Naive thymus-derived CD8-positive, alpha-beta T cell (primary cell): ENCODE data around the gene EFCAB13. TPM values are rescaled to one million over a fixed set of nuclear protein-coding genes. Genes with fewer than 3 reads are reported as not detected.

Source experiments
- ATAC-seq, 2 donors: fragments of 150-1000 bp; cut with Tn5 transposase in 1 of 2; sonication (Bioruptor Pico), chemical (Tn5 transposase) in 1 of 2; 1 replicate in 1 of 2; 2 replicates in 1 of 2; pipeline ENCODE4 v1.10.0; 2021; ENCODE audit warnings: mild to moderate bottlenecking in 2 of 2, moderate library complexity in 2 of 2
- POLR2A ChIA-PET: fragments of 350-600 bp; sonication (Branson Sonifier 250); formaldehyde crosslinking; loops from one replicate; lab custom pipeline; 2021; ENCODE audit warnings: antibody characterized with exemption; lab: Charles Lee
- DNase-seq, 10 donors: peaks; one replicate each; pipeline versions ENCODE4 v3.0.0 to v3.0.0-alpha.2; 2020 to 2022
- H3K27ac Mint-ChIP-seq, 10 donors: one replicate each; pipeline ENCODE4 v1.8.0; 2020 to 2022; ENCODE audit warnings: mild to moderate bottlenecking in 10 of 10, mixed read lengths in 10 of 10, moderate library complexity in 4 of 10, inconsistent platforms in 1 of 10
- H3K27me3 Mint-ChIP-seq, 5 donors: one replicate each; pipeline ENCODE4 v1.8.0; 2021 to 2022; ENCODE audit warnings: mixed read lengths in 5 of 5
- H3K36me3 Mint-ChIP-seq, 3 donors: one replicate each; pipeline ENCODE4 v1.8.0; 2020 to 2022; ENCODE audit warnings: mixed read lengths in 3 of 3, mild to moderate bottlenecking in 2 of 3, inconsistent platforms in 1 of 3
- H3K4me1 Mint-ChIP-seq, 4 donors: one replicate each; pipeline ENCODE4 v1.8.0; 2021 to 2022; ENCODE audit warnings: mixed read lengths in 4 of 4
- H3K4me3 Mint-ChIP-seq, 10 donors: one replicate each; pipeline ENCODE4 v1.8.0; 2020 to 2022; ENCODE audit warnings: mild to moderate bottlenecking in 10 of 10, mixed read lengths in 10 of 10, moderate library complexity in 6 of 10, inconsistent platforms in 1 of 10
- H3K9me3 Mint-ChIP-seq, 9 donors: one replicate each; pipeline ENCODE4 v1.8.0; 2020 to 2022; ENCODE audit warnings: mixed read lengths in 9 of 9, mild to moderate bottlenecking in 3 of 9, inconsistent platforms in 1 of 9, moderate library complexity in 1 of 9
- polyA plus RNA-seq, 3 donors: library from polyadenylated mRNA; unstranded; fragments of 300-500 nt; fragmentation: Illumina TruSeq; gene quantifications; one replicate each; pipeline ENCODE4 v1.2.3, GENCODE V29; 2021
- total RNA-seq, 8 experiments: library from RNA in 2 of 8; stranded (reverse) in 2 of 8; gene quantifications; one replicate each; pipeline ENCODE4 v1.2.3 and lab custom pipeline; 2021 to 2026

Gene EFCAB13, protein sequence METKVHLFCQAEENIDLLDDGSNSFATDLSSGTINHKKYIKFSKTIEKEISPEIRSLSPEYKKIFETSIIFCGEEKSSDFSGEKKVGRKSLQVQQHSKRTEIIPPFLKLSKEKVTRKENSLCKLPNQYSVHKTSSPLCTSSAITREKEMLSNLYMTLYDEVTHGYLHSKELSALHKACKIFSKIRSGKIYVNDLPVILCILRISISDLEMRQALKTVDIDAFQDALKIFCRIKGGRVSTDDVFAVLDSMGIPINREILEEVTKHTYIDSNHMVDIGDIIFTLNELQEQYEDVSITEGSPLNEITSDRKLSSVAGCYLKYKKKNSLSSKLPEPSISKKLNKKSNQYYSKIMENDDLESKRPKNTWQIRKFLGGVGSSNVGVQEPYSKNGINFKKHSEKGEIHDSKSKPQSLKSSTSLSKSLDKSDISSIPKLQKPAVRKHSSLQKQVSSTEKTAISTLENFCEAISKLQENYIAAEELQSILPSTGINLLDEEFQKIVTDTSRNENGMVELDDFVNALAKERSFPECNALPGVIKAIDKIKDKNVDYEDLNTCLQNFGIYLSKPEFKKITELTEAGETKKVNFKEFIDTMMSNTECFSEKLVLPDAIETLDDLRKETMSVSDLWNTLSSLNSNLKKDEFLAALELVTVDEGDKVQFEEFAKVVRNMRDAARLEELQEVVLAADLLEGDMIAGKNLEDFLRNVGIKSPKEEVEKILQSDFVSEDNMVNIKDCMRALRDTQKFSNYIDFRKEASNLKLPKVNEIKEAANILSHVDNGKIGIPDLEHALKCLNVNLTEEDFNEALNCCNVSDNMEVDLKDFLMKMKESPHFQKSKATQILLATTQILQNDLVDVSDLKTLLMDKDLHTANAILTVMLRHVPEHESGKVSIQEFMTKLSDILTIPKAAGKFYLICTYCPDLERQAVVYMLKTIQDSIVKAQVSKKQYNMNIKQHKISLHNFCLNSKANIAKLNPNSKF
- total RNA-seq, result 10 to 100 TPM; 42.8 to 51.1 TPM
- 10 to 100 TPM in 2 of 3 donors, 1 to 10 TPM in 1; 3.6 to 11.8 (median 11.0) TPM for polyA plus RNA-seq
- total RNA-seq (lab: John Stamatoyannopoulos, UW), result 8.4 to 36.9 (median 20.9) reads per million in 6 experiments

DNA sequence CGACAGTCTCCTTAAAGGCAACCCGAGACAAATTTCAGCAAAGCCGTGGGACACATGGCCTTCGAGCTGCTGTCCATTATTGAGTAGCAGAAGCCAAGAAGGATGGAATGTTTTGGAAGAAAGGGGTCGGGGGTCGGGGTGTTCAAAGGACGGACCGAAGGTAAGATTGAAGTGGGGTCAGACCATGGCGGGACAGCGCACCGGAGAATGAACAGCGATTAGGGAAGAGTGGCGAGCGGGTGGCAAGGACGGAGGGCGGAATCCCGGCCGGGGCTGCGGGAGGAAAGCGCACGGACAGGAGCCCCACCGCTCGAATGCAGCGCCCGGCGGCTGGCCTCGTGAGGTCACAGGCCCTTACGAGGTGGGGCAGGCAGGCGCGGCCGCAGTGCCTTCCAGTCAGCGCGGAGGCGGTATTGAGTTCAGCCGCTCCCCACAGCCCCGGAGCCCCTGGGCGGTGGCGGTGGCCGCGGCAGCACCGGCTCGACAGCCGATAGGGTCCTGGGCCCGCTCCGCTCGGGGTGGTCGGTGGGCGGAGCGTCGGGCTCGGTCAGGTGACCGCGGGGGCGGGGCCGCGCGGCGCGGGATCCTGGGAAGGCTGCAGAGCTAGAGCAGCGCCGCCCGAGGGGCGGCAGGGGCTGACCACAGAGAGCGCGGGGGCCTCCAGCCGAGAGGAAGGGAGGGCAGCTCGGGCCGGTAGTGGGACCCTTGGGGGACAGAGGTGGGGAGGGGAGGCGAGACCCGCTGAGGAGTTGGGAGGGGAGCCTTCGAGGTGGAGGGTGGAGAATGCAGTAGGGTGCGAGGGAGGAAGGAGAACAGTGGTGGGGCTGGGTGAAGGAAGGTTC lies at the start of gene EFCAB13:
Gene EFCAB13 (plus strand): TSS at position 574 of the 842 bp plus-strand sequence. CDS start 4,399 bp downstream, outside the sequence.
- Mint-ChIP-seq H3K27me3 (no peaks in the 10 kb centered on the region), H3K4me3 (peak within 1 kb of the TSS; percentile 91 to 100 (median 98)), H3K36me3 (peaks cover 0 to 3% (median 0%) of the 10 kb centered on the region in 3 donors)

DNA sequence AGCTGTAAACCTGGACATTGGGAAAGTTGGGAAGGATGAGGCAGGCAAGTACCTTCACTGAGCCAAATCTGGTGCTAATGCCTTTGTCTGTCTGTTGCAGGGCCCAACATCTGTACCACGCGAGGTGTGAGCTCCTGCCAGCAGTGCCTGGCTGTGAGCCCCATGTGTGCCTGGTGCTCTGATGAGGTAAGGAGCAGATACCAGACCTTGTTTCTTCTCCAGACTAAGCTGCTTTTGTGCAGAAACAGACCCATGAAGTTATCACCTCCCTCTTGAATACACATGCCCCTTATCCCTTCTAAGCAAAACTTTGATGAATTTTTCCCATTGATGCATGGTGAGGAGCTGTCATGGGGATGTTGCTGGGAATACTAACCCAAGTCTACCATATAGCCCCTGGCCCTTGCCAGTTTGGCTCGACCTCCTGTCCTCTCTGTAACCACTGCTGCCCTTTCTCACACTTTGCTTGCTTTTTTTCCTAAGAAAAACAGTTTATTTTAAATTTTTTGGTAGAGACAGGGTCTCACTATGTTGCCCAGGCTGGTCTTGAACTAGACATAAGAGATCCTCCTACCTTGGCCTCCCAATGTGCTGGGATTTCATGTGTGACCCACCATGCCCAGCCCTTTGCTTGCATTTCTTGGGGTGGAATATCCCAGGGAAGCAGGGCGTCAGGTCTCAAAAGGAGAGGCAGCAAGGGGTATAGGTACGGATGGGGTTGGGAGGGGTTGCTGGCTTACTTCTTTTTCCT lies 49.3 kb upstream of the EFCAB13 start:
- peaks cover 0 to 5% (median 1%) of the 10 kb centered on the region in 9 donors for H3K9me3 Mint-ChIP-seq
- POLR2A ChIA-PET, result no interaction called here
- ATAC-seq (no peak), DNase-seq (no peak)
- peaks cover 0 to 18% (median 4%) of the 10 kb centered on the region in 5 donors for H3K27me3 Mint-ChIP-seq
- peaks cover 0 to 3% (median 0%) of the 10 kb centered on the region in 3 donors for H3K36me3 Mint-ChIP-seq
- peaks cover 0 to 26% (median 1%) of the 10 kb centered on the region in 4 donors for H3K4me1 Mint-ChIP-seq
- no peak overlapping the region for H3K27ac Mint-ChIP-seq
- H3K4me3 Mint-ChIP-seq, result no peak overlapping the region

More for the DNA sequence above, at the start of gene EFCAB13:
- POLR2A ChIA-PET, result interaction anchor here (0.6 to 1.9 kb wide), 10 partner anchors 8 to 1449 kb away, joined by 3 to 10 read pairs (median 4); partner anchors contain the start of genes KPNB1 and NFE2L1
- H3K4me1 Mint-ChIP-seq, result peaks cover 9 to 24% (median 20%) of the 10 kb centered on the region in 4 donors
- DNase-seq (peak; percentile 70 to 91 (median 78)), ATAC-seq (peak; percentile 83 to 88)
- peak within 1 kb of the TSS; percentile 91 to 100 (median 99) for H3K27ac Mint-ChIP-seq
- no peaks in the 10 kb centered on the region for H3K9me3 Mint-ChIP-seq

DNA sequence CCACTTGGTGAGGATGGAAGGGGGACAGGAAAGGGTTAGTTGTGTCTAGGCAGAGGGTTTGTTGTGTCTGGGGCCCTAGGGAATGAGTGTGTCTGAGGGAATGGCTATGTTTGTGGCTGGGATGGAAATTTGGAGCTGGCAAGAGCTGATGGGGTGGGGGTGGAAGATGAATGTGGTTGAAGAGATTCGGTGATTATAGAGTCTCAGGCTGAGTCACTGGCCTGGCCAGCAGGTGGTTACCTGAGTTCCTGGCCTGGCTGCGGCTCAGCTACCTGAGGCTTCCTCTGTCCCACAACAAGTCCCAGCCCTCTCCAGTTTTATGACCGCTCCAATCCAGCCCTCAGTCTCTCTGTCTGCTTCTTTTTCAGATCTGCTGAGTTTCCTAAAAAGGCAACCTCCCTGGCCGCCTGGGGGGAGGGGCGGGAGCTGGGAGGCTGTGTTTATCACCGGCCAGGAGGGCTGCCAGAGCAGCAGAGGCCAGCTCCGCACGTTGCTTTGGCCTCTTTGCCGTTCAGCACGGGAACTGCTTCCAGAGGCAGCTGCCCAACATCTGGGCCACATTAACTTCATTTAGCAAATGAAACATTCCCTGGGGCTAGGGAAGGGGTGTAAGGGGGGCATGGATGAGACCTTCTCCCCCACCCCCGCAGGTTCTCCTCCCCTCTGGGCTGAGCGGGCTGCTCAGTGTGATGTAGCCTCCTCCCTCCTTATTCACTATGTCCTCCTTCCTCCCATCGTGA lies 48.3 kb upstream of the EFCAB13 start:
- Mint-ChIP-seq H3K36me3 (no peaks in the 10 kb centered on the region), H3K4me3 (no peak overlapping the region), H3K4me1 (peaks cover 0 to 32% (median 1%) of the 10 kb centered on the region in 4 donors), H3K27ac (no peak overlapping the region), H3K9me3 (no peaks in the 10 kb centered on the region), H3K27me3 (peaks cover 0 to 18% (median 4%) of the 10 kb centered on the region in 5 donors)
- no peak for ATAC-seq
- no peak for DNase-seq
- POLR2A ChIA-PET, result no interaction called here

DNA sequence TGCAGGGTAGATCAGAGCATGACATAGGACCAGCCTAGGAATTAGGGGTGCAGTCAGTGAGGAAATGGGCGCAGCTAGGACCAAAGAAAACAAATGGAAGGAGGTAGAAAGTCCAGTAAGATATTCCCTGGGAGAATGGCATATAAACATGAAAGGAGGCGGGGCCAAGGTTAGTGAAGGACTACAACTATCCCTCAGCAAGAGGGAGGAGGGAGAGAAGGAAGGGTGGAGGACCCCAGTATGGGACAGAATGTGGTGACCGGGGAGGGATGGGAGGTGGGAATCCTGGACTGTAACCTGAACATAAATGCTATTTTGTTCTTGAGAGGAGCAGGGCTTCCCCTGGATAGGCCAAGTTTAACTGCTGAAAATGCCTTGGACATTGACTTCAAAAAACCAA lies 47.3 kb upstream of the EFCAB13 start:
- Mint-ChIP-seq H3K9me3 (no peaks in the 10 kb centered on the region), H3K4me1 (peaks cover 0 to 39% (median 1%) of the 10 kb centered on the region in 4 donors), H3K27me3 (peaks cover 0 to 18% (median 4%) of the 10 kb centered on the region in 5 donors), H3K4me3 (no peak overlapping the region), H3K36me3 (no peaks in the 10 kb centered on the region), H3K27ac (no peak overlapping the region)
- DNase-seq (no peak), ATAC-seq (no peak)
- POLR2A ChIA-PET, result no interaction called here

DNA sequence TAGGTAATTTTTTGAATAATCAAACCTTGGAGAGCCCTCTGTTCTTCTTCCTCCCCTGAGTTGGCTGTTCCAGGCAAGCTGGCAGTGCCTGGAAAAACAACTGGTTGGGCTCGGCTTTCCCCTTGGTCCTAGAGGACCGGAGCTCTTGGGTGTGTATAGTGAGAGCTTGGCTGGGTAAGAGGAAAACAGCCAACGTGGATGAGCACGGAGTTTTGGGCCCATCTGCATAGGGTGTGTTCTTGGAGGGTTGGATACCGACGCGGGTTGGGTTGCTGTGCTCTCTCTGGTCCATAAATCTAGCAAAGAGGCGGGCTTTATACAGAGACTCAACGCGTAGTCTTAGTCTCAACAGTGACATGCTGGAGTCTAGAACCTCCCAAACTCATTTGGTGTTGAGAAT lies 46.9 kb upstream of the EFCAB13 start:
- POLR2A ChIA-PET, result no interaction called here
- H3K27ac Mint-ChIP-seq, result no peak overlapping the region
- no peaks in the 10 kb centered on the region for H3K9me3 Mint-ChIP-seq
- H3K4me1 Mint-ChIP-seq, result peaks cover 0 to 40% (median 1%) of the 10 kb centered on the region in 4 donors
- ATAC-seq, result no peak
- H3K27me3 Mint-ChIP-seq, result peaks cover 0 to 18% (median 4%) of the 10 kb centered on the region in 5 donors
- no peak for DNase-seq
- no peaks in the 10 kb centered on the region for H3K36me3 Mint-ChIP-seq
- H3K4me3 Mint-ChIP-seq, result no peak overlapping the region

DNA sequence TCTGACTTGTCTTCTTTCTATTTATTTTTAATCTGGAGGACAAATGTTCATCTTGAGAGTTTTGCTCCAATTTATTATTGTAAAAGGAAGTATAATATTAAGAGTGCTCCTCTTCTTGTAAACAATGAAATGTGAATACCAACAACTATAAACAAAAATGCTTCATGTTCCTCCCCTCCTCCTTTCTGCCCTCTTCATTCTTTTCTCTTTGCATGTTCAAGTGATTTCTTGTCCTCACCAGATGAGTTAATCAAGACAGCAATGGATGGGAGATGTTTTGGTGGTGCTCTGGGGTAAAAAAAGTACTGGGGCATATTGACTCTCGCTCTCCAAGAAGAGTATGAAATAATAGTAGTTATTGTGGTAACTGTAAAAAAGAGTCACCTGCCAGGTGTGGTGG lies 45.8 kb upstream of the EFCAB13 start:
- Mint-ChIP-seq H3K27ac (no peak overlapping the region), H3K9me3 (no peaks in the 10 kb centered on the region), H3K4me1 (peaks cover 0 to 40% (median 1%) of the 10 kb centered on the region in 4 donors), H3K4me3 (no peak overlapping the region), H3K27me3 (peaks cover 0 to 18% (median 4%) of the 10 kb centered on the region in 5 donors), H3K36me3 (no peaks in the 10 kb centered on the region)
- POLR2A ChIA-PET, result no interaction called here
- no peak for DNase-seq
- ATAC-seq, result no peak

DNA sequence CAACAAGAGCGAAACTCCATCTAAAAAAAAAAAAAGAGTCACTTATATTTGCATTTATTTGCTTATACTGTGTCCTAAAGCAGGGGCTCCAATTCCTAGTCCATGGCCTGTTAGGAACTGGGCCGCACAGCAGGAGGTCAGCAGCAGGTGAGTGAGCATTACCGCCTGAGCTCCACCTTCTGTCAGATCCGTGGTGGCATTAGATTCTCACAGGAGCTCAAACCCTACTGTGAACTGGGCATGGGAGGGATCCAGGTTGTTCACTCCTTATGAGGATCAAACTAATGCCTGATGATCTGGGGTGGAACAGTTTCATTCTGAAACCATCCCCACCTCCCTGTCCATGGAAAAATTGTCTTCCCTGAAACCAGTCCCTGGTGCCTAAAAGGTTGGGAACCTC lies 45.2 kb upstream of the EFCAB13 start:
- Mint-ChIP-seq H3K27me3 (peaks cover 0 to 18% (median 5%) of the 10 kb centered on the region in 5 donors), H3K27ac (peak overlapping the region in 1 of 10 donors; percentile 76), H3K4me1 (peaks cover 0 to 40% (median 1%) of the 10 kb centered on the region in 4 donors), H3K36me3 (no peaks in the 10 kb centered on the region), H3K4me3 (peak overlapping the region in 1 of 10 donors; percentile 26), H3K9me3 (no peaks in the 10 kb centered on the region)
- ATAC-seq (no peak), DNase-seq (no peak)
- POLR2A ChIA-PET, result no interaction called here

DNA sequence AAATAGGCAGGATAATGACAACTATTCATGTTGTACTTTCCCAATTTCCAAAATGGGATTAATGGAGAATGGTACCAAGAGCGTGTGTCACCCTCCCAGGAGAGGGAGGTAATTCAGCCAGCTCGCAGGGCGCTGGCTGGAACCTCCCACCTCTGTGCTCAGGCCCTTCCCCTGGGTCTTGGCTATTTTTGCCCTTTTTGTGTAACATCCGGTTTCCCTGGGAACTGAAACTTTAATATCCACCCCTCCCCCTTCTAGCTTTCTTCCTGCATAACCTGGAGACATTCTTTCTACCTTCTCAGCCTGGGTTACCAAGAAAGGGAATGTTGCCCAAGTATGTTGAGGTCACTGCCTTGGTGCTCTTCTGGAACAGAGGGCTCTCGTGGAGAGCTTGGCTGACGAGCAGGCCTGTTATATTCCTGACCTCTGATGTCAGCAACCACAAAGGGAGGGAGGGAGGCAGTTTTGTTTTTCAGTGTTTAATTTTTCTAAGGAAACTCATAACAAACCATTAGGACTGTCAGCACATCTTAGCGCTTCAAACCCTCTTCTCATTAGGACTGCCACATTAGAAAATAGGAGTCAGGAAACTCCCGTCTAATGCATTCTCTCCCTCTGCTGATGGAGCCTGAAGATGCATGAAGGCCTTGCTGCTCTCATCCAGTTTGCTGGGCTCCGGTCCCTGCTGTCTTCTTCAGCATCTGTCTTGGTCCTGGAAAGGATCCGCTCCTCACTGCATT lies 44.5 kb upstream of the EFCAB13 start:
- no peak for ATAC-seq
- Mint-ChIP-seq H3K27me3 (peaks cover 0 to 14% (median 6%) of the 10 kb centered on the region in 5 donors), H3K4me3 (peak overlapping the region in 1 of 10 donors; percentile 26), H3K36me3 (no peaks in the 10 kb centered on the region), H3K4me1 (peaks cover 0 to 40% (median 1%) of the 10 kb centered on the region in 4 donors), H3K9me3 (no peaks in the 10 kb centered on the region), H3K27ac (peak overlapping the region in 1 of 10 donors; percentile 76)
- DNase-seq, result peak in 1 of 10 donors; percentile 6
- POLR2A ChIA-PET, result no interaction called here

DNA sequence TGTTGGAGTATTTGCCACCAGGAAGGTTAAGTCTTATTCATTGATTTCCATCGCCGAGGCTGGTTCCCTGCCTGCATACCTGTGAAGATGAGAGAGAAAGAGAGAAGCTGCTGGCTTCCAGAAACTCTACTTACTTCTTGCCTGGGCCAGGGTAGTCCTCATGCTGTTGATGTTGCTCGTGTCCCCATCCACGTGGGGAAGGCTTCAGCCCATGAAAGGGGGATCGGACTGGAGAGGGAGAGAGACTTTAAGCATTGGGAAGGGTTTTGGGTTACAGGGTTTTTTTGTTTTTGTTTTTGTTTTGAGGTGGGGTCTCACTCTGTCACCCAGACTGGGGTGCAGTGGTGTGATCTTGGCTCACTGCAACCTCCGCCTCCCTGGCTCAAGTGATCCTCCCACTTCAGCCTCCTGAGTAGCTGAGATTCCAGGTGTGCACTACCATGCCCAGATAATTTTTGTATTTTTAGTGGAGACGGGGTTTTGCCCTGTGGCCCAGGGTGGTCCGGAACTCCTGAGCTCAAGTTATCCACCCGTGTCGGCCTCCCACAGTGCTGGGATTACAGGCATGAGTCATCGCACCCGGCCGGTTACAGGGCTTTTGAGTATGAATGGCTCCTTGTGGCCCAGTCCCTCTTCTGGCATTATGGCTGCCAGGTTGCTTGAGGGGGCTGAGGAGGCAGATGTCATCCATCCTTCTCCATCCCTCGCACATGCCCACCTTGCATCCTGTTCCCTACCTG lies 43.5 kb upstream of the EFCAB13 start:
- Mint-ChIP-seq H3K27me3 (peaks cover 0 to 10% (median 4%) of the 10 kb centered on the region in 5 donors), H3K9me3 (no peaks in the 10 kb centered on the region), H3K4me3 (no peak overlapping the region), H3K4me1 (peaks cover 0 to 38% (median 1%) of the 10 kb centered on the region in 4 donors), H3K36me3 (no peaks in the 10 kb centered on the region), H3K27ac (no peak overlapping the region)
- no peak for ATAC-seq
- DNase-seq, result no peak
- POLR2A ChIA-PET, result interaction anchor here (0.5 kb wide), 1 partner anchor 64 kb away, joined by 3 read pairs; no protein-coding TSS in a partner anchor
